Peyer's patch (tissue), 4 donors: Measurements from ENCODE around the gene DVL2.
"Not testable (repeated sequence)": the region's sequence is repeated elsewhere in the genome, so short reads cannot be mapped to it uniquely, and the experiment has no call there.

Experiments
- POLR2A ChIP-seq, 2 donors: fragments of 450-650 bp; IDR thresholded peaks; one replicate each; pipeline ENCODE4 v1.5.1; 2017; ENCODE audit warnings: antibody characterized with exemption in 2 of 2, mild to moderate bottlenecking in 2 of 2, moderate library complexity in 2 of 2
- TF ChIP-seq, protein P1 (sequence below), 6 experiments: fragments of 450-650 bp in 4 of 6; fragments of 200-600 bp in 2 of 6; sonication (generic) in 1 of 6; IDR thresholded peaks; one replicate each; pipeline ENCODE4 v1.5.1; 2017 to 2019; ENCODE audit warnings: antibody characterized with exemption in 6 of 6, mild to moderate bottlenecking in 3 of 6, moderate library complexity in 1 of 6

DNA sequence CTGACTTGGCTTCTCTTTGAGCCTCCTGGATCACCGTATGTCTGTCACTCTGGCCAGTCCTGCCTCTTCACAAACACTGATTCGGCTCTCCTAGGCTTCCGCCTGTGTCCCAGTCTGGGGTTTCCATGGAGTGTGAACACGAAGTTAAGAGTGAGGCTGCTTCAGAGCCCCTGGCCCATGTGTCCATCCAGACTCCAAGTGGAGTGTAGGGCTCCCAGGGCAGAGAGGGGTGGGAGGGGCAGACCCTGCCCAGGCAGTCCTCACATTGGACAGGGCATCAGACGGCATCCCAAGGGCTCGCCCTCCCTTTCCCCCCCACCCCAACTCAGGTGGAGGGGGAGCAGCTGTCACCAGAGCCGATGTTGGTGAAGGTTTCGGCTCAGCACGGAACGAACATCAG lies 9.5 kb upstream of the DVL2 start:
- TF ChIP-seq, protein P1, sequence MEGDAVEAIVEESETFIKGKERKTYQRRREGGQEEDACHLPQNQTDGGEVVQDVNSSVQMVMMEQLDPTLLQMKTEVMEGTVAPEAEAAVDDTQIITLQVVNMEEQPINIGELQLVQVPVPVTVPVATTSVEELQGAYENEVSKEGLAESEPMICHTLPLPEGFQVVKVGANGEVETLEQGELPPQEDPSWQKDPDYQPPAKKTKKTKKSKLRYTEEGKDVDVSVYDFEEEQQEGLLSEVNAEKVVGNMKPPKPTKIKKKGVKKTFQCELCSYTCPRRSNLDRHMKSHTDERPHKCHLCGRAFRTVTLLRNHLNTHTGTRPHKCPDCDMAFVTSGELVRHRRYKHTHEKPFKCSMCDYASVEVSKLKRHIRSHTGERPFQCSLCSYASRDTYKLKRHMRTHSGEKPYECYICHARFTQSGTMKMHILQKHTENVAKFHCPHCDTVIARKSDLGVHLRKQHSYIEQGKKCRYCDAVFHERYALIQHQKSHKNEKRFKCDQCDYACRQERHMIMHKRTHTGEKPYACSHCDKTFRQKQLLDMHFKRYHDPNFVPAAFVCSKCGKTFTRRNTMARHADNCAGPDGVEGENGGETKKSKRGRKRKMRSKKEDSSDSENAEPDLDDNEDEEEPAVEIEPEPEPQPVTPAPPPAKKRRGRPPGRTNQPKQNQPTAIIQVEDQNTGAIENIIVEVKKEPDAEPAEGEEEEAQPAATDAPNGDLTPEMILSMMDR (IDR thresholded peaks at IDR 0.05) = not testable (repeated sequence)
- not testable (repeated sequence) for TF ChIP-seq POLR2A (IDR thresholded peaks at IDR 0.05)
